GM21526 (cell line): ENCODE measurements around the gene IRF4.
A peak's percentile ranks its signal among the peaks of the same experiment; 100 is the strongest.
"Not testable (repeated sequence)": the region's sequence is repeated elsewhere in the genome, so short reads cannot be mapped to it uniquely, and the experiment has no call there.

Source experiments
- ATAC-seq: cut with Tn5 transposase; IDR thresholded peaks from one replicate; pipeline ENCODE4 v1.9.1; 2021; ENCODE audit warnings: moderate library complexity; ENCODE audit not compliant: unreplicated experiment, low FRiP score

IRF4 gene

DNA sequence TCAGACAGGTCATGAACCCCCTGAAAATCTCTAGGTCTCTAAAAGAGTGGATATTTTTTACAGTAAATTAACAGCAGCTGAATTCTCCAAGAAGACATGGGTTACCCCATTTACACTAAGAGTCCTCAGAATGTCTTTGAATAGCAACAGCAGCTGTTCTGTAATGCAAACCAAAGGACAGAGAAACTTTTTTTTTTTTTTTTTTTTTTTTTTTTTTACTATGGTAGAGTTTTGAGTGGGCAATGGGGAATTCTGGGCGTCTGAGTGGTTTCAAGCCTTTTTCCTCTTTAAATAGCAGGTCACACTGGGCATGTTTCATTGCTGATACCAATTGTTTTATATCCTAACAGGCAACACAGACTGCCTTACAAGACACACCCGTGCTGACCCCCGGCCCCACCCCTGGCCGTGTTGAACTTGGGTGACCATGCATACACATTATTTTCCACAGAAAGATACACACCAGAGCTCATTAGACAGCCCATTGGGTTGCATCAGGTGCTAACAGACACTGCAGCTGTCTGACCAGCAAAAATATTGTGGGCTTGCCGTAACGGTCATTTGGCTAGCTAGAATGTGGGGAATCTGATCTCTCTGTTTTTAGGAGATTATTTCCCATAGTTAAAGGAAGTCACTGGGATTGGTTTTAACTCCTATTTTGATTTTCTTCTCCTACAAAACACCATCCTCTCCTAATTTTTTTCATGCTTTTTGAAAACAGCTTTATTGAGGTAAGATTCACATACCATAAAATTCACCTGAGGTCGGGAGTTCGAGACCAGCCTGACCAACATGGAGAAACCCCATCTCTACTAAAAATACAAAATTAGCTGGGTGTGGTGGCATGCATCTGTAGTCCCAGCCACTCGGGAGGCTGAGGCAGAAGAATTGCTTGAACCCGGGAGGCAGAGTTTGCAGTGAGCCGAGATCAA lies 26.7 kb upstream of the IRF4 start:
- ATAC-seq, result no peak

GRCh38 chr6:365835-366234 lies 25.7 kb upstream of the IRF4 start:
- no peak for ATAC-seq

GRCh38 chr6:366389-367297 lies 24.9 kb upstream of the IRF4 start:
- no peak for ATAC-seq

- ATAC-seq, result no peak
Measured at GRCh38 chr6:367298-367794, 24.2 kb upstream of the IRF4 start.

- no peak for ATAC-seq
Measured at GRCh38 chr6:367891-368630, 23.5 kb upstream of the IRF4 start.

DNA sequence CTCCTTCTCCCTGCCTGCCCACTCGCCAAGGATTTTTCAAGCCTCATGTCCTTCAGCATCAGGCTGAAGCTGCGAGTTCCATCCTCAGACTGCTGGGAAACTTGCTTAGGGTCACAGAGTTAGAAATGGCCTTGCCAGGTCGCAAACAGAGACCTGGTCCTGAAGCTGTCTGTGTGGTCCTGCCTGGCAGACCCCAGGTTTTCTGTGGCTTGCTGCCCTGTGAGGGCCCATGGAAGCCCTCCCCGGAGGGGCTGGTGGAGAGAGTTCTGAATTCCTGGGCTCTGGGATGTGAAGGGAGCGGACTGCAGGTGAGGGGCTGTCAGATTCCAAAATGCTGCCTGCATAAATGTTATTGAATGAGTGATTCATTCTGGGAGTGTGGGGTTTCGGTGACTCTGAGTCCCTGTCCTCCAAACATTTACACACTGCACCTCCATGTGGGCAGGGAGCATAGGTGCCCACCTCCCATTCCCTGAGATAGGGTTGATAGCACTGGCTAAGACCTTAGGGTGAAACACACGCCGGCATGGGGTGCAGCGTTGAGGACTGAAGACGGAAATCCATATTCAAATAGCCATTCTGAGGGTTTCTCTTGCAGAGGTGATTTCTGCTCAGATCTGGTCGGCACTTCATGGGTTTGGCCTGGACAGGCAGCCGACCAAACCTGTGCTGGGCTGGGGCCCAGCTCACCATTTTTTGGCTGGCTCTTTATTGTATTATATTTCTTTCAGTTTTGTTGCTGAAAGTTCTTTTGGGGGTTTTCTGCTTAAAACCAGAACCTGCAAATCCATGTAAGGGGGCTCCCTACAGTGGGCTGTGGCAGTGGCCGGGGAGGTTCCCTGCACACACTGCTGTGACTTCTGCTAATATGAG lies 21.8 kb upstream of the IRF4 start:
- no peak for ATAC-seq

- no peak for ATAC-seq
Measured at GRCh38 chr6:370555-370954, 21.0 kb upstream of the IRF4 start.

DNA sequence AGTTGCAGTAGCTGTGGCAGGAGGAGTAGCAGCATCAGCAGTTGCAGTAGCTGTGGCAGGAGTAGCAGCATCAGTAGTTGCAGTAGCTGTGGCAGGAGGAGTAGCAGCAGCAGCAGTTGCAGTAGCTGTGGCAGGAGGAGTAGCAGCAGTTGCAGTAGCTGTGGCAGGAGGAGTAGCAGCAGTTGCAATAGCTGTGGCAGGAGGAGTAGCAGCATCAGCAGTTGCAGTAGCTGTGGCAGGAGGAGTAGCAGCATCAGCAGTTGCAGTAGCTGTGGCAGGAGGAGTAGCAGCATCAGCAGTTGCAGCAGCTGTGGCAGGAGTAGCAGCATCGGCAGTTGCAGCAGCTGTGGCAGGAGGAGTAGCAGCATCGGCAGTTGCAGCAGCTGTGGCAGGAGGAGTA lies 19.7 kb upstream of the IRF4 start:
- not testable (repeated sequence) for ATAC-seq

DNA sequence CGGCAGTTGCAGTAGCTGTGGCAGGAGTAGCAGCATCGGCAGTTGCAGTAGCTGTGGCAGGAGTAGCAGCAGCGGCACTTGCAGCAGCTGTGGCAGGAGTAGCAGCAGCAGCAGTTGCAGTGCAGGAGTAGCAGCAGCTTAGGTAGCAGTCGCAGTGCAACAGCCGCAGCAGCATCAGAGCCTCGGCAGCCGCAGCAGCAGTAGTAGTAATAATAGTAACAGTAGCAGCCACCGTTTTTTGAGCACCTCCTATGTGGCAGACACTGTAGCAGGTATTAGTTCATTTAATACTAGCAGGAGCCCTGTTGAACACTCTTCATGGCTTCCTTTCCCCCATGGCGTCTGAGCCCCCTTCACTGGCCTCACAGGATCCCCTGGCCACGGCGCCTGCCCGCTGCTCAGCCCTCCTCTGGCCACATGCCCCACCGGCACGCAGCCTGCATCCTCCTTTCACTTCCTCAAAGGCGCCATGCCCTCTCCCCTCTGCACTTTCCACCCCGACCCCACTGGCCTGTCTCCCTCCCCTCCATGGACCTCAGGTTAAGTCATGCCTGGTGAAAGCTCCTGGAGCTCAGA lies 19.1 kb upstream of the IRF4 start:
- peak; percentile 61 for ATAC-seq

GRCh38 chr6:373031-373430 lies 18.5 kb upstream of the IRF4 start:
- ATAC-seq, result no peak

GRCh38 chr6:373773-374724 lies 17.5 kb upstream of the IRF4 start:
- ATAC-seq, result no peak

GRCh38 chr6:374956-375355 lies 16.6 kb upstream of the IRF4 start:
- ATAC-seq, result no peak

DNA sequence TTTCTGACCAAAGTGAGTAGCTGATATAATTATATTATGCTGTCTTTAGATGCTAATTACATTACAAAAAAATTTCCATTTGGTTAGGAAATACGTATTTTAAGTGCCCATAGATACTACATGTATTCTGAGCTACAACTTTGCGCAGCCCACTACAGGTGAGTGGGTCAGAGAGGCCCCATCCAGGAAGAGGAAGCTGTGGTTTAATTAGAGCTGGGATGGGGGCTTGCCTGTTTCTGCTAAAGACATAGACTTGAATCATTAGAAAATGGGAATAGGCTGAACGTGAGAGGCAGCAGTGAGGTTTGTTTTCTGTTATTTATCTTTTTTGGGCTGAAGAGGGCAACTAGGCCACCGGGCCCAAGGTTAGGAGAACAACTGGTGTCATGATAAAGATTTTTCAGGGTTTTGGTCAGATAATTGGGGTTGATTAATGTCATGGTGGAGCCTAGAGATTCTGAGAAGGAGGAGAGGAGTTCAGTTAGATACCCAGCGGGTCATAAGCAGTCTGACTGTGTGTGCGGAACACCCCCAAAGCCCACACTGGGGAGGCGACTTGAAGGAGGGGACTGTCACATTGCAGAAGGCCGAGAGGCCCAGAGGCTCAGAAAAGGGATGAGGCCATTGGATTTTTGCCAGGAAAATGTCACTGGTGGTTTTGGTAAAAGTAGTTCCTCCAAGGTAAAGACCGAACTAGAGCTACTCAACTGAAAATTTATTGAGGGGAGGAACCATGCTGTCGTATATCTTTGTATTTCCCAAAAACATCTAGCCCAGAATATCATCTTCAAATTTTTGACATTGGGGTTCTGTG lies 14.5 kb upstream of the IRF4 start:
- no peak for ATAC-seq

- ATAC-seq, result not testable (repeated sequence)
Measured at GRCh38 chr6:377641-378020, 13.9 kb upstream of the IRF4 start.

DNA sequence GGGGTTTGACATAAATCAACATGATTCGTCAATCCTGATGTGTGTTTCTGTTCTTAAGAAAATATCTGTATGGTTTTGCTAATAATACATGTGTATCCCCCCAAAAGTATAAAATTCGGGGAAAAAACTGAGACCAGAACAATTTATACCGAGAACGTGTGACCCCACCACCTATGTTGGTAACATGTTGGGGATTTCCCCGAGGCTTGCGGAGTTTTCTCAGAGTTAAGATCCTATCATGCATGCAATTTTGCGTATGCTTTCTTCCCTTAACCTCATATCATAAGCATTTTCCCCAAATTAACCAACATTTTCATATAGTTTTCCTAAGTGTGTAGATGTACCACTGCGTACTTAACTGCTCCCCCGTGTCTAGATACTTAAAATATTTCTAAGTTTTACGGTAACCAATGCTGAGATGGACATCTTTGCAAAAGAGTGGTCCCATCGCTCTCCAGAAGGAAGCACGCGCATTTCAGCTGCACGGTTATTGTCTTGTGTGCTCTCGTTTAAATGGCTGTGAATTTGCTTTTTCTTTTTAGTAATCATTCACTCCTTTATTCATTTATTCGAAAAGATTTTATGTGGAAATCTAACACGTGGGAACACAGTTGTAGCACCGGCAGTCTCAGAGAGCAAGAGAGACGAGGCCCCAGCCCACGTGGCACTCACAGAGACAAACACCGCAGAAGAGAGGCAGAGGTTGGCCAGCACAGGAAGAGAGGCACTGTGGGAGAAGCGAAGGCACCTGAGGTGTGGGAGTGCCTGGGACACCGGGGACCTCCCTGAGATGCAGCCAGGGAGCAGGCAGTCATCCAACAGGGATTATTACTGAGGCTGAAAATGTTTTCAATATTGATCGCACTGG lies 13.2 kb upstream of the IRF4 start:
- ATAC-seq, result no peak

GRCh38 chr6:378958-379409 lies 12.6 kb upstream of the IRF4 start:
- ATAC-seq, result no peak
